Measurements from ENCODE around the gene KRTAP10-1. TPM values are rescaled to one million over a fixed set of nuclear protein-coding genes. Genes with fewer than 3 reads are reported as not detected.

Gene KRTAP10-1
- total RNA-seq, 1 donor from 2014 or later, result not detected

- intact Hi-C loops (cut with DNase I), result no loop called here
- no peak for TF ChIP-seq CTCF (IDR thresholded peaks at IDR 0.05)
- ATAC-seq, result no peak
- Histone ChIP-seq H3K27ac (no peak overlapping the region), H3K4me1 (no peaks in the 10 kb centered on the region), H3K9me3 (no peaks in the 10 kb centered on the region), H3K36me3 (no peaks in the 10 kb centered on the region), H3K4me3 (no peak overlapping the region), H3K27me3 (ENCODE audit: low read depth) (no peaks in the 10 kb centered on the region)
- no peak for DNase-seq
These were observed 14.5 kb downstream of the KRTAP10-1 start for GRCh38 chr21:44525391-44526095.

- TF ChIP-seq CTCF (IDR thresholded peaks at IDR 0.05), result no peak
These were observed 15.3 kb downstream of the KRTAP10-1 start for GRCh38 chr21:44524414-44525371.

GRCh38 chr21:44523567-44524413 lies 16.2 kb downstream of the KRTAP10-1 start:
- Histone ChIP-seq H3K36me3 (no peaks in the 10 kb centered on the region), H3K9me3 (no peaks in the 10 kb centered on the region), H3K4me3 (no peak overlapping the region), H3K4me1 (no peaks in the 10 kb centered on the region), H3K27me3 (ENCODE audit: low read depth) (peaks cover 8% of the 10 kb centered on the region), H3K27ac (no peak overlapping the region)
- no peak for TF ChIP-seq CTCF (IDR thresholded peaks at IDR 0.05)
- intact Hi-C loops (cut with DNase I), result no loop called here
- no peak for ATAC-seq
- DNase-seq, result no peak

More at GRCh38 chr21:44524414-44525371, 15.3 kb downstream of the KRTAP10-1 start:
- Histone ChIP-seq H3K36me3 (no peaks in the 10 kb centered on the region), H3K9me3 (no peaks in the 10 kb centered on the region), H3K27me3 (ENCODE audit: low read depth) (peaks cover 3% of the 10 kb centered on the region), H3K4me3 (no peak overlapping the region), H3K4me1 (no peaks in the 10 kb centered on the region), H3K27ac (no peak overlapping the region)
- intact Hi-C loops (cut with DNase I), result no loop called here
- no peak for ATAC-seq
- no peak for DNase-seq

GRCh38 chr21:44522753-44523204 lies 17.2 kb downstream of the KRTAP10-1 start:
- Histone ChIP-seq H3K4me3 (no peak overlapping the region), H3K27ac (no peak overlapping the region), H3K27me3 (ENCODE audit: low read depth) (peaks cover 8% of the 10 kb centered on the region), H3K36me3 (no peaks in the 10 kb centered on the region), H3K4me1 (no peaks in the 10 kb centered on the region), H3K9me3 (no peaks in the 10 kb centered on the region)
- TF ChIP-seq CTCF (IDR thresholded peaks at IDR 0.05), result no peak
- intact Hi-C loops (cut with DNase I), result no loop called here
- ATAC-seq, result no peak
- no peak for DNase-seq

Data from lower lobe of right lung (tissue), 2 donors.